Naive thymus-derived CD4-positive, alpha-beta T cell (primary cell): ENCODE measurements around the gene CAND1. TPM values are rescaled to one million over a fixed set of nuclear protein-coding genes. Genes with fewer than 3 reads are reported as not detected.
"Not testable (repeated sequence)": the region's sequence is repeated elsewhere in the genome, so short reads cannot be mapped to it uniquely, and the experiment has no call there.

Source experiments
- ATAC-seq: fragments of 150-1000 bp; cut with Tn5 transposase; 2 replicates; pipeline ENCODE4 v1.10.0; 2021; ENCODE audit warnings: mild to moderate bottlenecking, moderate library complexity
- CTCF ChIA-PET: fragments of 350-600 bp; sonication (Branson Sonifier 250); formaldehyde crosslinking; loops from one replicate; lab custom pipeline; 2021; ENCODE audit warnings: antibody characterized with exemption; lab: Charles Lee
- POLR2A ChIA-PET: fragments of 350-600 bp; sonication (Branson Sonifier 250); formaldehyde crosslinking; loops from one replicate; lab custom pipeline; 2021; ENCODE audit warnings: antibody characterized with exemption, inconsistent platforms; lab: Charles Lee
- DNase-seq, 9 donors: peaks; one replicate each; pipeline versions ENCODE4 v3.0.0 to v3.0.0-alpha.2; 2020 to 2022; ENCODE audit warnings: mixed read lengths in 1 of 9
- H3K27ac ChIP-seq: one replicate; pipeline ENCODE4 v1.7.0; 2013; ENCODE audit warnings: mild to moderate bottlenecking, low read depth, low read length, moderate library complexity
- H3K27me3 ChIP-seq, 2 donors: one replicate each; pipeline ENCODE4 v1.7.0; 2013; ENCODE audit warnings: low read length in 2 of 2, mild to moderate bottlenecking in 2 of 2, moderate library complexity in 2 of 2; ENCODE audit not compliant: control insufficient read depth in 2 of 2, insufficient read depth in 2 of 2
- H3K36me3 ChIP-seq, 3 experiments: 1 replicate in 2 of 3; 2 replicates in 1 of 3; pipeline ENCODE4 v1.7.0; 2013; ENCODE audit warnings: low read length in 3 of 3, mild to moderate bottlenecking in 3 of 3, moderate library complexity in 1 of 3; ENCODE audit not compliant: insufficient read depth in 3 of 3, control insufficient read depth in 2 of 3
- H3K4me1 ChIP-seq, 2 donors: one replicate each; pipeline ENCODE4 v1.7.0; 2013; ENCODE audit warnings: low read length in 2 of 2, mild to moderate bottlenecking in 2 of 2, moderate library complexity in 1 of 2; ENCODE audit not compliant: control insufficient read depth in 2 of 2, insufficient read depth in 2 of 2
- H3K4me3 ChIP-seq: 2 replicates; pipeline ENCODE4 v1.7.0; 2013; ENCODE audit warnings: mild to moderate bottlenecking, low read length
- H3K9me3 ChIP-seq, 3 experiments: 1 replicate in 2 of 3; 2 replicates in 1 of 3; pipeline ENCODE4 v1.7.0; 2013; ENCODE audit warnings: low read length in 3 of 3; ENCODE audit not compliant: control insufficient read depth in 2 of 3
- H3K27ac Mint-ChIP-seq, 9 donors: one replicate each; pipeline ENCODE4 v1.8.0; 2020 to 2022; ENCODE audit warnings: mixed read lengths in 9 of 9, mild to moderate bottlenecking in 8 of 9, moderate library complexity in 5 of 9, inconsistent platforms in 2 of 9
- H3K27me3 Mint-ChIP-seq, 5 donors: one replicate each; pipeline ENCODE4 v1.8.0; 2021 to 2022; ENCODE audit warnings: mixed read lengths in 5 of 5, mild to moderate bottlenecking in 1 of 5
- H3K36me3 Mint-ChIP-seq, 5 donors: one replicate each; pipeline ENCODE4 v1.8.0; 2020 to 2022; ENCODE audit warnings: mixed read lengths in 5 of 5, mild to moderate bottlenecking in 3 of 5, inconsistent platforms in 1 of 5
- H3K4me1 Mint-ChIP-seq, 7 donors: one replicate each; pipeline ENCODE4 v1.8.0; 2020 to 2022; ENCODE audit warnings: mixed read lengths in 7 of 7, mild to moderate bottlenecking in 3 of 7, inconsistent platforms in 1 of 7
- H3K4me3 Mint-ChIP-seq, 10 donors: one replicate each; pipeline ENCODE4 v1.8.0; 2020 to 2022; ENCODE audit warnings: mild to moderate bottlenecking in 10 of 10, mixed read lengths in 10 of 10, moderate library complexity in 6 of 10, inconsistent platforms in 2 of 10
- H3K9me3 Mint-ChIP-seq, 11 donors: one replicate each; pipeline ENCODE4 v1.8.0; 2020 to 2022; ENCODE audit warnings: mixed read lengths in 11 of 11, mild to moderate bottlenecking in 4 of 11, inconsistent platforms in 1 of 11, moderate library complexity in 1 of 11
- intact Hi-C, 2 donors: fragments of 100-400 bp; cut with micrococcal nuclease; formaldehyde crosslinking; loops; one replicate each; pipeline ENCODE4 v1.15.1; 2023
- polyA plus RNA-seq, 2 donors: library from polyadenylated mRNA; unstranded; fragments of 300-500 nt; fragmentation: Illumina TruSeq; gene quantifications; one replicate each; pipeline ENCODE4 v1.2.3, GENCODE V29; 2021
- total RNA-seq, 6 experiments: library from RNA in 5 of 6; stranded (reverse) in 5 of 6; gene quantifications; 1 replicate in 5 of 6; 2 replicates in 1 of 6; pipeline ENCODE4 v1.2.3 and lab custom pipeline; 2021 to 2026

CAND1 gene
- total and polyA plus RNA-seq, 7 experiments from 2014 or later = 54.8 to 160 (median 94.3) TPM

DNA sequence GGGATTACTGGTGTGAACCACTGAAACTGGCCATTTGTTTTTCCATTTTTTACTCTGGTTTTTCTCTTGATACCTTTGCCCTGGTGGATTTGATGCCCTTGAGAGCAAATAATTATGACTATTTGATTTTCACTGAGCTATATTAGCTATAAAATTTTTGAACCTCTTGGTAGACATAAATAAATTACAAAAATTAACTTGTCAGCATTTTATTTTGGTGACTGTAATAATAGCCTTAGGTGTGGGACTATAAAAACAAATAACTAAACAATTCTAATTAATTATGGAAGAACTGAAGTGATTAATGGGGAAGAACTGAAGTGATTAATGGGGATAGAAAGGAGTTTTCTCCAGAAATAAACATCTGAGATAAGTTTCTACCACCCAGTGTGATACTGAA, 62.7 kb downstream of the CAND1 start:
- Mint-ChIP-seq H3K27ac (no peak overlapping the region), H3K36me3 (peaks cover 0 to 25% (median 6%) of the 10 kb centered on the region in 5 donors), H3K4me3 (no peak overlapping the region), H3K4me1 (peaks cover 0 to 6% (median 5%) of the 10 kb centered on the region in 7 donors), H3K9me3 (peaks cover 0 to 32% (median 5%) of the 10 kb centered on the region in 11 donors), H3K27me3 (no peaks in the 10 kb centered on the region)
- ChIA-PET CTCF (no interaction called here), POLR2A (no interaction called here)
- no peaks in the 10 kb centered on the region for H3K36me3 ChIP-seq
- intact Hi-C loops = no loop called here
- DNase-seq = no peak
- ATAC-seq = no peak
- no peak overlapping the region for H3K27ac ChIP-seq
- H3K9me3 ChIP-seq = no peaks in the 10 kb centered on the region
- H3K4me3 ChIP-seq = no peak overlapping the region
- no peaks in the 10 kb centered on the region for H3K4me1 ChIP-seq
- H3K27me3 ChIP-seq = no peaks in the 10 kb centered on the region

DNA sequence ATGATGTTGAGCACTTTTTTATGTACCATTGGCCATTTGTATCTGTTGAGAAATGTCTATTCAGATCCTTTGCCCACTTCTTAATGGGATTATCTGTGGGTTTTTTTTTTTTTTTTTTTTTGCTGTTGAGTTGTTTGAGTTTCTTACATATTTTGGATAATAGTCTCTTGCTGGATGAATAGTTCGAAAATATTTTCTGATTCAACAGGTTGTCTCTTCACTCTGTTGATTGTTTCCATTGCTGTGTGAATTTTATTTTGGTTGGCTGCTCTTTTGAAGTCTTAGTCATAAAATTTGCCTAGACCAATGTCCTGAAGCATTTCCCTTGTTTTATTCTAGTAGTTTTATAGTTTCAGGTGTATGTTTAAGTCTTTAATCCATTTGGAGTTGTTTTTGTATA, 64.5 kb downstream of the CAND1 start:
- POLR2A ChIA-PET = no interaction called here
- DNase-seq (no peak), ATAC-seq (no peak)
- Histone ChIP-seq H3K4me1 (no peaks in the 10 kb centered on the region), H3K27me3 (no peaks in the 10 kb centered on the region), H3K9me3 (peaks cover 0 to 2% (median 1%) of the 10 kb centered on the region in 3 experiments), H3K4me3 (no peak overlapping the region), H3K36me3 (no peaks in the 10 kb centered on the region), H3K27ac (no peak overlapping the region)
- CTCF ChIA-PET = no interaction called here
- Mint-ChIP-seq H3K27ac (no peak overlapping the region), H3K9me3 (peaks cover 4 to 50% (median 18%) of the 10 kb centered on the region in 11 donors), H3K4me1 (peaks cover 0 to 6% (median 5%) of the 10 kb centered on the region in 7 donors), H3K36me3 (peaks cover 6 to 38% (median 20%) of the 10 kb centered on the region in 5 donors), H3K4me3 (no peak overlapping the region), H3K27me3 (no peaks in the 10 kb centered on the region)
- intact Hi-C loops = no loop called here

DNA sequence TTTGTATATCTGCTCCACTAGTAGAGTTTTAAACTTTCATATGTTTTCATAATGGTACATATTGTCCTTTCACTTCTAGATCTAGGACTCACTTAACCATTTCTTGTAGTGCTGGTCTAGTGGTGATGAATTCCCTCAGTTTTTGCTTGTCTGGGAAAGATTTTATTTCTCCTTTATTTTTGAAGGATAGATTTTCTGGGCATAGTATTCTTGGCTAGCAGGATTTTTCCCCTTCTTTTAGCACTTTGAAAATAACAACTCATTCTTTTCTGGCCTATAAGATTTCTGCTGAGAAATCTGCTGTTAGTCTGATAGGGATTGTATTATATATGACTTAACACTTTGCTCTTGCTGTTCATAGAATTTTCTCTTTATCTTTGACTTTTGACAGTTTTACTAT, 69.3 kb downstream of the CAND1 start:
- Mint-ChIP-seq H3K9me3 (peaks cover 7 to 75% (median 32%) of the 10 kb centered on the region in 11 donors), H3K4me3 (no peak overlapping the region), H3K27me3 (no peaks in the 10 kb centered on the region), H3K36me3 (peaks cover 11 to 59% (median 38%) of the 10 kb centered on the region in 5 donors), H3K27ac (no peak overlapping the region), H3K4me1 (no peaks in the 10 kb centered on the region)
- ChIA-PET CTCF (no interaction called here), POLR2A (no interaction called here)
- Histone ChIP-seq H3K4me1 (no peaks in the 10 kb centered on the region), H3K9me3 (peaks cover 0 to 7% (median 3%) of the 10 kb centered on the region in 3 experiments), H3K27ac (no peak overlapping the region), H3K27me3 (no peaks in the 10 kb centered on the region), H3K36me3 (no peaks in the 10 kb centered on the region), H3K4me3 (no peak overlapping the region)
- intact Hi-C loops = no loop called here
- ATAC-seq (no peak), DNase-seq (no peak)

DNA sequence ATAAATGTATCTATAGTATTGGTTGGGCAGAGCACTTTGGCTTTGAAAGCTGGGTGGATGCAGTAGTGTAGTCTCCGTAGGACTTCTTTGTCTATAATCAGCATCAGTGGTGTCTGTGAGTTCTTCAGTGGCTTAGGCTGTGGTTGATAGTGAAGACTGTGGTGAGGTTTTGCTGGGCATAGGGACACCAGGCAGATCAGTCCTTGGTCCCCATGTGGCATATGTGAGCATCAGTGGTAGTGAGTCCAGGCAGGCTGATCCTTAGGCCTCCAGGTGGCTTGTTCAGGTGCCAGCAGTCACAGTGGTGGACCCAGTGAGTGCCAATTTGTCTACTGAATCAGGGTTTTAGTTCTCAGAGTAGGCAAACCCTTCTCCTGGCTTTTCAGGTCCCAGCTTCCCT, 70.4 kb downstream of the CAND1 start:
- ATAC-seq (no peak), DNase-seq (no peak)
- H3K4me1 Mint-ChIP-seq = no peaks in the 10 kb centered on the region
- H3K4me3 Mint-ChIP-seq = no peak overlapping the region
- peaks cover 7 to 67% (median 31%) of the 10 kb centered on the region in 11 donors for H3K9me3 Mint-ChIP-seq
- H3K27ac ChIP-seq = no peak overlapping the region
- H3K4me3 ChIP-seq = no peak overlapping the region
- H3K4me1 ChIP-seq = no peaks in the 10 kb centered on the region
- intact Hi-C loops = no loop called here
- H3K27ac Mint-ChIP-seq = no peak overlapping the region
- no peaks in the 10 kb centered on the region for H3K27me3 Mint-ChIP-seq
- no peaks in the 10 kb centered on the region for H3K27me3 ChIP-seq
- H3K9me3 ChIP-seq = peaks cover 0 to 7% (median 3%) of the 10 kb centered on the region in 3 experiments
- ChIA-PET CTCF (no interaction called here), POLR2A (no interaction called here)
- H3K36me3 Mint-ChIP-seq = peaks cover 9 to 53% (median 33%) of the 10 kb centered on the region in 5 donors
- H3K36me3 ChIP-seq = no peaks in the 10 kb centered on the region

DNA sequence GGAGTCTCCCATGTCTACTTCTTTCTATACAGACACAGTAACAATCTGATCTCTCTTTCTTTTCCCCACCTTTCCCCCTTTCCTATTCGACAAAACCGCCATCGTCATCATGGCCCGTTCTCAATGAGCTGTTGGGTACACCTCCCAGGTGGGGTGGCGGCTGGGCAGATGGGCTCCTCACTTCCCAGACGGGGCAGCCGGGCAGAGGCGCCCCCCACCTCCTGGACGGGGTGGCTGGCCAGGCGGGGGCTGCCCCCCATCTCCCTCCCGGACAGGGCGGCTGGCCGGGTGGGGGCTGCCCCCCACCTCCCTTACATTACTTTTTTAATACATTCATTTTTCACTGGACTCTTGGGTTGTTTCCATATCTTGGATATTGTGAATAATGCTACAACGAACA, 71.9 kb downstream of the CAND1 start:
- ATAC-seq, CTCF ChIA-PET, H3K4me3 Mint-ChIP-seq, H3K9me3 ChIP-seq, H3K27me3 ChIP-seq, H3K27me3 Mint-ChIP-seq, POLR2A ChIA-PET, H3K4me1 ChIP-seq, DNase-seq, H3K4me1 Mint-ChIP-seq, H3K27ac ChIP-seq, intact Hi-C loops, H3K4me3 ChIP-seq, H3K27ac Mint-ChIP-seq, H3K36me3 ChIP-seq: not testable (repeated sequence)
- Mint-ChIP-seq H3K36me3 (peaks cover 13 to 49% (median 31%) of the 10 kb centered on the region in 5 donors), H3K9me3 (peaks cover 6 to 57% (median 28%) of the 10 kb centered on the region in 11 donors)

DNA sequence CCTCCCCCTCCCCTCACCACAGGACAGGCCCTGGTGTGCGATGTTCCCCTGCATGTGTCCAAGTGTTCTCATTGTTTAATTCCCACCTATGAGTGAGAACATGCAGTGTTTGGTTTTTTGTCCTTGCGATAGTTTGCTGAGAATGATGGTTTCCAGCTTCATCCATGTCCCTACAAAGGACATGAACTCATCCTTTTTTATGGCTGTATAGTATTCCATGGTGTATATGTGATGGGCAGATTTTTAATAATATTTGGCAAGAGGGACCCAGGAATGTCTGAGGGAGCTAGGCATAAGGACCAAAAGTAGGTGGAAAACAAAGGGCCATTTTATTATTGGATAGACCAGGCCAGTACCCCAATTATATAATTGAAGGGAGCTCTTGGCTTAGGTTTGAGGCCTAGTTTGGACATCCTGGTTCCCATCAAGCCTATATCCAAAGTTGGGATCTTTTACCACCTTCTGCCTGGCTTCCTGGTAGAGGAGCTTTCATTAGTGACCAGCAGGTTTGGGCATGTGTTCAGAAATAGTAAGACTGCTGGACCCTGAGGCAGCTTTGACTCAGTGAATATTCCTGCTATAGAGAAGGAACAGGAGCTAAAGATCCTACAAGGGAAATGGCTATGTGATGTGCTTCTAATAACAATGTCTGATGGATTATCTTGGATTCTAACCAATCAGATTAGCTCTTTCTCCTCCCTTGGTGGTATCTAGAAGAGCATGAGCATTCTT, 76.0 kb downstream of the CAND1 start:
- Histone ChIP-seq H3K9me3 (no peaks in the 10 kb centered on the region), H3K4me1 (no peaks in the 10 kb centered on the region), H3K4me3 (no peak overlapping the region), H3K36me3 (no peaks in the 10 kb centered on the region), H3K27me3 (no peaks in the 10 kb centered on the region), H3K27ac (no peak overlapping the region)
- ChIA-PET CTCF (interaction anchor here (0.7 to 1.1 kb wide), 2 partner anchors 593 to 1439 kb away, joined by 3 read pairs; no protein-coding TSS in a partner anchor), POLR2A (interaction anchor here (0.6 kb wide), 1 partner anchor 631 kb away, joined by 4 read pairs; no protein-coding TSS in a partner anchor)
- no peaks in the 10 kb centered on the region for H3K4me1 Mint-ChIP-seq
- ATAC-seq (no peak), DNase-seq (no peak)
- intact Hi-C loops = no loop called here
- H3K36me3 Mint-ChIP-seq = peaks cover 12 to 34% (median 19%) of the 10 kb centered on the region in 5 donors
- H3K27me3 Mint-ChIP-seq = peaks cover 0 to 9% (median 0%) of the 10 kb centered on the region in 5 donors
- H3K27ac Mint-ChIP-seq = no peak overlapping the region
- no peak overlapping the region for H3K4me3 Mint-ChIP-seq
- peaks cover 9 to 36% (median 17%) of the 10 kb centered on the region in 11 donors for H3K9me3 Mint-ChIP-seq

DNA sequence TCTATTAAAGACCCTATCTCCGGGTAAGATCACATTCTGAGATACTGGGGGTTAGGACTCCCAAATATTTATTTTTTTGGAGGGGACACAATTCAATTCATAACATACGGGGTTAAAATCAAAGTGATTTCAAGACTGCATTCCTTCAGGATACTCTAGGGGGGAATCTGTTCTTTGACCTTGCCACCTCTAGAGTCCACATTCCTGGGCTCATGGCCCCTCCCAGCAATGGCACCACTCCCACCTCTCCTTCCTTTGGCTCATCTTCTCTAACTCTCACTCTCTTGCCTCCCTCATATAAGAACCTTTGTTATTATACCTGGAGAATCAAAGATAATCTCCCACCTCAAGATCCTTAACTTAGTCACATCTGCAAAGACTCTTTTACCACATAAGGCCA, 79.5 kb downstream of the CAND1 start:
- Mint-ChIP-seq H3K36me3 (peaks cover 7 to 12% (median 12%) of the 10 kb centered on the region in 5 donors), H3K9me3 (peaks cover 3 to 20% (median 9%) of the 10 kb centered on the region in 11 donors), H3K27me3 (peaks cover 0 to 9% (median 0%) of the 10 kb centered on the region in 5 donors), H3K4me1 (peaks cover 0 to 5% (median 0%) of the 10 kb centered on the region in 7 donors), H3K27ac (no peak overlapping the region), H3K4me3 (no peak overlapping the region)
- ChIA-PET POLR2A (no interaction called here), CTCF (no interaction called here)
- Histone ChIP-seq H3K4me1 (no peaks in the 10 kb centered on the region), H3K9me3 (no peaks in the 10 kb centered on the region), H3K27me3 (no peaks in the 10 kb centered on the region), H3K27ac (no peak overlapping the region), H3K36me3 (no peaks in the 10 kb centered on the region), H3K4me3 (no peak overlapping the region)
- DNase-seq (no peak), ATAC-seq (no peak)
- intact Hi-C loops = no loop called here
